GF-D8 (cell line): ENCODE results near the gene AIG1.

ENCODE experiments used
- DNase-seq: peaks from one replicate; lab custom pipeline; 2025; lab: John Stamatoyannopoulos, UW

Gene AIG1

DNA sequence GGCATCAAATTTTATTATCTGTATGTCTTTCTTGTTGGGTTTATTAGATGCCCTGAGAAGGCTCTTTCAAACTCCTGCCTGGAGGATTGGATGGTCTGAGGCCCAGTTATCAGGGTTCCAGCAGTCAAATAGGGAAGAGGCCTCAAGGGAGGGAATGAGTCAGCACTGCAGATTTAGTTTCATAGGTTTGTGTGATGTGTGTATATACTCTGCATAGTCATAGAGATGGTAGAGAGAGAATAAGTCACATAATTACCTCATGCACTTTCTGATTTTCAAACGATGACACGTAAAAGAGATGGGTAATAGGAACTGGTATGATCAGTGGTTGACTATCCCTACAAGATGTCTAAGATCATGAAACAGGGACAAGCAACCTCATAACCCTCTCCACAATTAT is 307.7 kb downstream of the AIG1 start:
- DNase-seq = no peak

DNA sequence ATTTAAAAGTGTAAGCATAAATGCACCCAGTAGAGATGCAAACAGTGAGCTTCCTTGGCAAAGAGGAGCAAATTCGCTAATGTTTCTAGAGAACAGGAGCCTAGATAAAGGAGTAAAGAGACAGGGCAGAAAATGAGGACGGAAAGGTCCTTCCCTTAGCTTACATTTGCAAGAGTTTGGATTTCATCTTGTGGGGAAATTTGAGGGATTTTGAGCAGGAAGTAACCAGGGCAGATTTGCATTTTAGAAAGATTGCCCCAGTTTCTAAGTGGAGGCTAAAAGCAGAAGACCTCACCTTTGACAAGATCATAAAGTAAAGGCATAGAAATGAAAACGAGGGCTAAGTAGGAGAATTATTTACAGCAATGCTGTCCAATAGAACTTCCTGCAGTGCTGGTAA is 309.3 kb downstream of the AIG1 start:
- DNase-seq = no peak

DNA sequence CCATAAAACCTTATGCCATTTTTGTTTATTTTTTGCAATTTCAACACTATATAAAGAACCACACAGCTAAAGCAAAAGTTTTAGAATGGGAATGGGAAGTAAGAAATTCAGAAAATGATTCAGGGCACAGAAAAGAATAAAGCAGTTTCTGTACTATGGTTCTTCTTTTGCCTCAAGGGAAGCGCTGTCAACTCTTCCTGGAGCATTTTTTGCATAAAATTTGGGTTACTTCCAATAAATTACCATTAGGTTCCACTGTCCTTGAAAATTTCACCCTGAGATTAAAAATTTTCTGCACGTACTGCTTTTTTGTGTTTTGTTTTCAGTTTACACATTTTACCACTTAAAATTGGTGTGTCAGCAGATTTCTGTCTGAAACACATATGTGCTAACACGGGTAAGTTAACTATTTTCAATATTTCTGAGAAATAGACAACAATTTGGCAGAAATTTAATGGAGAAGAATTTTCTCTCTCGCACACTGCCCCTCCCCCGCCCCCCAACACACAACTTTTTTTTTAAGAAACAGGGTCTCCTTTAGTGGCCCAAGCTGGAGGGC is 310.2 kb downstream of the AIG1 start:
- no peak for DNase-seq

DNA sequence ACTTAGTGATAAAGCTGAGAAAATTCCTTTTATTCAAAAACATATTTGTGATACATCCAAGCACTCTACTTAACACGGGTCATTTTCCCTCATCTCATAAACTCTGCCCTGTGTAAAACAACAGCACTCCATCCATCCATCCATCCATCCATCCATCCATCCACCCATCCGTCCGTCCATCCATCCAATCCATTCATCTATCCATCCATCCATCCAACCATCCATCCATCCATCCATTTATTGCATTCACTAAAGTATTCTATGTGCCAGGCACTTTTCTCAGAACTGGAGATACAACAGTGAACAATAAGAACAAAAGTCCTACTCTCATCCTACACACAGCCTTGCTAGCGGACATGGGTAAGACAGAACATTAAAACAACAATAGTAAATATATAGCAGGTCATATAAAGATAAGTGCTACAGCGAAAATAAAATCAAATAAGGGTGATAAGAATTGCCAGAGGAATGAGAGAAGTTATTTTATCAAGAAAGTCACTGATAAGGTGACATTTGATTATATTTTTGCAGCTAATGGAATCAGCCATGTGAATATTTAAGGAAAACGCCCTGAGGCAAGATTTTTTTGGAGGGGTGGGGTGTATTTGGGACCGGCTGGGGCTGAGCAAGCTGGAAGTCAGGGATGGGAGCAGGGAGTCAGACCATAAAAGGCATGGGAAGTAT is 311.7 kb downstream of the AIG1 start:
- no peak for DNase-seq

DNA sequence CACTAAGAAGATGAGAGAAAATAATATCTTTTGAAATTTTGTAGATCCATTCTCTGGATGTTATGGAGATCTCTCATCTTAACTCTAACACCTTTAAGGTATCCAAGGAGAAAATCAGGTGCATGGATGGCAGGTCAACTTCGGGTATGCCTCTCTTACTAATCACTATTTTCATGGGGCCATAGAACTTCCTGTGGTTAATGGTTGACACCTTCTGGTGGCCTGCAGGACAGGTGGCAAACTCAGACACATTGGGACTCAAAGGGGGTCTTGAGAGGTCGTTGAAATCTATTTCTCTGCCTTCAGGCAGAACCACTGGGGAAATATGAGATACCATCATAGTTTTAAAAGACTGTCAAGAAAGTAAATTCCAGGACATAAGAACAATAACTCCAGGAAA is 313.3 kb downstream of the AIG1 start:
- no peak for DNase-seq

DNA sequence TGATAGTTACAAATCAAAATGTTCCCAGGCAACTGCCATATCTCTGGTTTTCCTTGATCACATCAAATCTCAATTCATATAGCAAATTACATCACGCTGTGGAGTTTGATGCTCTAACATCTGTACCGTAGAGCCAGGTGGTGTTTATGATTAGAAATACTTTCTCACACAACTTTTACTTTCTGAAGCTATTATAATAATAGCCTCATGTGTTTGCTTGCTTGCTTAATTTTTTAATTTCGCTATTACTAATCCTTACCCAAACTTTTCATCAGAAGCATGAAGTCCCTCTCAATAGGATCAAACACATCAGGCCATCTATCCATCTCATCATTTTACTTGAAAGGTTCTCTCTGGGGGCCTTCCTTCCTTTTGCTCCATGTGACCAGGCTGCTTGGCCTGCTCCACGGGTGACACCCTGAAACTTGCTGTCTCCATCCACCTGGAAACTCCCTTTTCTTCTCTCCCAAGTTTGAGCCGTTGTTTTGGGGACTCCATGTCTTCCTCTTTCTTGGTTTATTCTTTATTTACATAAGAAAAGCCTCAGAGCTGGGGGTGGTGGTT is 314.4 kb downstream of the AIG1 start:
- DNase-seq = no peak

DNA sequence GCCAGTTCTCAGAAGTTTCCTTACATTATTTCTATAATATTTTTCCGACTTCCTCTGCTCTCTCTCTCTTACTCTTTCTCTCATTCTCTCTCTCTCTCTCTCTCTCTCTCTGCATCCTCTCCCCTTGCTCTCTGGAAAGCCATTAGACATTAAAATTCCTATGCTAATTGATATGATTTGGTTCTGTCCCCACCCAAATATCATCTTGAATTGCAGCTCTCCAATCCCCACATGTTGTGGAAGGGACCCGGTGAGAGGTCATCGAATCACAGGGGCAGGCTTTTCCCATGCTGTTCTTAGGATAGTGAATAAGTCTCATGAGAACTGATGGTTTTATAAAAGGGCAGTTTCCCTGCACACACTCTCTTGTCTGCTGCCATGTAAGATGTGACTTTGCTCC is 315.7 kb downstream of the AIG1 start:
- DNase-seq = no peak

DNA sequence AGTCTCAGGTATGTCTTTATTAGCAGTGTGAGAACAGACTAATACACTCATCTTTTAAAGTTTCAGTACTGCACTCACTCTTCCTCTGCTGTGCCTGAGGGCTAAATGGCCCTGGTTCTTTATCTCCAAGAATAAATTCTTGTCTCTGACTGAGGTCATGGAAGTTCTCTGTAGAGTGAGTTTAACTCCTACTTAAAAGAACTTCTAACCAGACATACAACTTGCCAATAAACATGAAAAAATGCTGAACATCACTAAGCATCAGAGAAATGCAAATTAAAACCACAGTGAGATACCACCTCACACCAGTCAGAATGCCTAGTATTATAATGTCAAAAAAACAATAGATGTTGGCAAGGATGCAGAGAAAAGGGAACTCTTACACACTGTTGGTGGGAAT is 316.2 kb downstream of the AIG1 start:
- DNase-seq = no peak

DNA sequence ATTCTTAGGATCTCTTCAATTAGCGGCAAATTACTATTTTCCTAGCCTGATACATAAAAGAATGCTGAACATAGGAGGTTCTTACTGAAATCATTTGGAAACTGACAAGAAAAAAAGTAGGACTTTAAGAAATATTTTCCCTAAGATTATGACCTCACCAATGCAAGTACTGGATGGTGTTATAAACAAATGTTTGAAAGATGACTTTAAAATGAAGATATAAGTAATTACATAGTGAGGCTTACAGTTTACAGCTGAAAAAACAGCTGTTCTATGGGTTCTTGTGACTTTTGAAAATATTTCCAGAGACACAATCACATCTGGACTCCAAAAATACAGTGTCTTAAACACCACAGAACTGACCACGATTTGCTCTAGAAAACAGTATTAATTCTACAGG is 324.9 kb downstream of the AIG1 start:
- DNase-seq = no peak

DNA sequence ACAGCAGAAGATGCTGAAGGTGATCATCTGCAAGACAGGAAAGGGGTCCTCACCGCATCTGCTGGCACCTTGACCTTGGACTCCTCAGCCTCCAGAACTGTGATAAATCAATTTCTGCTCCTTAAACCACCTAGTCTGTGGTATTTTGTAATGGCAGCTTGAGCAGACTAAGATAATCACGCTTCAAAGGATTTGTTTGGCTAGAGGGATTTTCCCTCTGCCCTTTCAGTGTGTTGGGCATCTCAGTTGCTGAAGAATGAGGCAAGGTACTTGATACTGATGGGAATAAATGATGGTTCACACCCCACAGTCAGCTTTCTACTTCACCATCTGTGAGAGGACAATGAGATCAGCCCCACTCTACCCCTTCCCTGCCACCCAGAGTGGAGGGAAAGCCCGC is 329.6 kb downstream of the AIG1 start:
- no peak for DNase-seq
